Keratinocyte (primary cell): ENCODE results near the gene CTSD.

ENCODE experiments used
- EZH2 ChIP-seq: IDR thresholded peaks from one replicate; pipeline ENCODE4 v1.6.1; 2012; ENCODE audit warnings: inconsistent platforms, mild to moderate bottlenecking, low read length, moderate library complexity
- TF ChIP-seq, protein P1 (sequence below), 3 experiments: IDR thresholded peaks in 1 of 3; conservative IDR thresholded peaks in 1 of 3; optimal IDR thresholded peaks in 1 of 3; 2 replicates in 2 of 3; 3 replicates in 1 of 3; pipeline versions ENCODE3 to v1.5.1; 2011; ENCODE audit warnings: low read length in 3 of 3, mild to moderate bottlenecking in 3 of 3, moderate library complexity in 2 of 3, control low read depth in 1 of 3, inconsistent platforms in 1 of 3; ENCODE audit not compliant: insufficient read depth in 2 of 3; ENCODE audit errors: extremely low read depth in 1 of 3

DNA sequence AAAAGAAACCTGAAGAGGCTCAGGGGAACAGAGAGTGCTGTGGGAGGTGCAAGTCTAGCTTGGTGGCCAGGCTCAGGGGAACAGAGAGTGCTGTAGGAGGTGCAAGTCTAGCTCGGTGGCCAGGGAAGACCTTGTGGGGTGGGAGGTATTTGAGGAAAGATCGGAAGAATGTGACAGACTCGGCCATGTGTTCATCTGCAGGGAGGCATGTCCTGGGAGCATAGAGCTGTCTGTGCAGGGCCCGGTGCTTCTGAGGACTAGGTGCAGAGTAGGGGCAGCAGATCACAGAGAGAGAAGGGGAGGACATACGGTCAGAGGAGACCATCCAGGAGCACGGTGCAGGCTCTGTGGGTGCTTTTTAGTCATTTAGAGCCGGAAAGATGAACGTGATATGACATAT is 24.2 kb downstream of the CTSD start:
- TF ChIP-seq, protein P1, sequence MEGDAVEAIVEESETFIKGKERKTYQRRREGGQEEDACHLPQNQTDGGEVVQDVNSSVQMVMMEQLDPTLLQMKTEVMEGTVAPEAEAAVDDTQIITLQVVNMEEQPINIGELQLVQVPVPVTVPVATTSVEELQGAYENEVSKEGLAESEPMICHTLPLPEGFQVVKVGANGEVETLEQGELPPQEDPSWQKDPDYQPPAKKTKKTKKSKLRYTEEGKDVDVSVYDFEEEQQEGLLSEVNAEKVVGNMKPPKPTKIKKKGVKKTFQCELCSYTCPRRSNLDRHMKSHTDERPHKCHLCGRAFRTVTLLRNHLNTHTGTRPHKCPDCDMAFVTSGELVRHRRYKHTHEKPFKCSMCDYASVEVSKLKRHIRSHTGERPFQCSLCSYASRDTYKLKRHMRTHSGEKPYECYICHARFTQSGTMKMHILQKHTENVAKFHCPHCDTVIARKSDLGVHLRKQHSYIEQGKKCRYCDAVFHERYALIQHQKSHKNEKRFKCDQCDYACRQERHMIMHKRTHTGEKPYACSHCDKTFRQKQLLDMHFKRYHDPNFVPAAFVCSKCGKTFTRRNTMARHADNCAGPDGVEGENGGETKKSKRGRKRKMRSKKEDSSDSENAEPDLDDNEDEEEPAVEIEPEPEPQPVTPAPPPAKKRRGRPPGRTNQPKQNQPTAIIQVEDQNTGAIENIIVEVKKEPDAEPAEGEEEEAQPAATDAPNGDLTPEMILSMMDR (optimal IDR thresholded peaks at IDR 0.05 in 1 of 3, IDR thresholded peaks at IDR 0.05 in 1 of 3, conservative IDR thresholded peaks at IDR 0.05 in 1 of 3; ENCODE audit: extremely low read depth in 1 of 3, insufficient read depth in 2 of 3, low read length in 3 of 3), result no peak
- no peak for TF ChIP-seq EZH2
